GM12872 (cell line): Measurements from ENCODE around the gene UBE2V1.

Experiments
- TF ChIP-seq, protein P1 (sequence below): IDR thresholded peaks from 3 replicates; pipeline ENCODE4 v1.5.1; 2011; ENCODE audit warnings: low read depth, mild to moderate bottlenecking, low read length, moderate library complexity; ENCODE audit not compliant: insufficient read depth

UBE2V1 gene

GRCh38 chr20:50130356-50130723 lies 17.4 kb upstream of the UBE2V1 start:
- TF ChIP-seq, protein P1, sequence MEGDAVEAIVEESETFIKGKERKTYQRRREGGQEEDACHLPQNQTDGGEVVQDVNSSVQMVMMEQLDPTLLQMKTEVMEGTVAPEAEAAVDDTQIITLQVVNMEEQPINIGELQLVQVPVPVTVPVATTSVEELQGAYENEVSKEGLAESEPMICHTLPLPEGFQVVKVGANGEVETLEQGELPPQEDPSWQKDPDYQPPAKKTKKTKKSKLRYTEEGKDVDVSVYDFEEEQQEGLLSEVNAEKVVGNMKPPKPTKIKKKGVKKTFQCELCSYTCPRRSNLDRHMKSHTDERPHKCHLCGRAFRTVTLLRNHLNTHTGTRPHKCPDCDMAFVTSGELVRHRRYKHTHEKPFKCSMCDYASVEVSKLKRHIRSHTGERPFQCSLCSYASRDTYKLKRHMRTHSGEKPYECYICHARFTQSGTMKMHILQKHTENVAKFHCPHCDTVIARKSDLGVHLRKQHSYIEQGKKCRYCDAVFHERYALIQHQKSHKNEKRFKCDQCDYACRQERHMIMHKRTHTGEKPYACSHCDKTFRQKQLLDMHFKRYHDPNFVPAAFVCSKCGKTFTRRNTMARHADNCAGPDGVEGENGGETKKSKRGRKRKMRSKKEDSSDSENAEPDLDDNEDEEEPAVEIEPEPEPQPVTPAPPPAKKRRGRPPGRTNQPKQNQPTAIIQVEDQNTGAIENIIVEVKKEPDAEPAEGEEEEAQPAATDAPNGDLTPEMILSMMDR: no peak

DNA sequence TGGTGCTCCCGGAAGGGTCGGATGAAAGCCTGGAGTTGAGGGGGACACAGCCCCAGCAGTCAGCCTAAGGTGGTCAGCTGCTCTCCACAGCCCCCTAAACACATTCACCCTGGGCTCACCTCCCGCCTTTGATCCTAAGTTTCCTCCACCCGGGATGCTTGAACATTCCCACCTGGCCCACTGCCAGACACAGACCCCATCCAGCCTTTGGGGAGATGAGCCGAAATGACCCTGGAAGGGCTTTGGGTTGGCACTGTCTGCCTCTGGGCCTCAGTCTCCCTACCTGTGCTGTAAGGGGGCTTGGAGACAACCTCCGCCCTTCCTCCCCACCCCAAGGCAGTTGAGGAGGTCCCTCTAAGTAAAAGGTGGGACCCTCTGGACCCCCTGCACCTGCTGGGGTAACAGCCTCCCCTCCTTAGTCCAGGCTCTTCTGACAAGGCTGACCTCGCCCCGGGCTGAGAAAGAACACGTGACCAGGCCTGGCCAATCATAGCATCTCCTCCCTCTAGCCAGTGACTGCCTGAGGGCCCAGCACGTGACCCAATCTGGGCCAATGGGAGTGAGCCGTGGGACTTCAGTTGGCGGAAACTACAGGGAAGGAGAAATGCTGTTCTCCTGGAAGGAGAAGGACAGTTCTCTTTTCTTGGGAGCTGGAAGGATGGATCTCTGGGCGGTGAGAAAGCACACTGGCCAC lies 16.9 kb upstream of the UBE2V1 start:
- TF ChIP-seq, protein P1: no peak

DNA sequence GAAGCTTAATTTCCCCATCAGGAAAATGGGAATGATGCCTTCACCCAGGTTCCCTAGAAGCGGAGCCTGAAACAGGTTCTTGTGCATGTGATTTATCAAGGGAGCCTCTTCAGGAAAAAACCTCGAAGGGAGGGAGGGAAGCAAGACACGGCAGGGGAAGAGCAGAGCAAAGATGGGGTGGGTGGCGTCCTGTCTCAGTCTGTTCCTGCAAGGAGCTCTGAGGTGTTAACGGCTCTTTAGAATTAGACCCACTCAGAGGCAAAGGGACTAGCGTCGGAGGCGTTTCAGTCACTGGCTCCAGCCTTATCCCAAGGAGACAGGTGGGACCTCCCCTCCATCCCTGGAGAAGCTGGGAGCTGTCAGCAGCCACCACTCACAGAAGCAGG lies 15.6 kb upstream of the UBE2V1 start:
- TF ChIP-seq, protein P1: no peak

DNA sequence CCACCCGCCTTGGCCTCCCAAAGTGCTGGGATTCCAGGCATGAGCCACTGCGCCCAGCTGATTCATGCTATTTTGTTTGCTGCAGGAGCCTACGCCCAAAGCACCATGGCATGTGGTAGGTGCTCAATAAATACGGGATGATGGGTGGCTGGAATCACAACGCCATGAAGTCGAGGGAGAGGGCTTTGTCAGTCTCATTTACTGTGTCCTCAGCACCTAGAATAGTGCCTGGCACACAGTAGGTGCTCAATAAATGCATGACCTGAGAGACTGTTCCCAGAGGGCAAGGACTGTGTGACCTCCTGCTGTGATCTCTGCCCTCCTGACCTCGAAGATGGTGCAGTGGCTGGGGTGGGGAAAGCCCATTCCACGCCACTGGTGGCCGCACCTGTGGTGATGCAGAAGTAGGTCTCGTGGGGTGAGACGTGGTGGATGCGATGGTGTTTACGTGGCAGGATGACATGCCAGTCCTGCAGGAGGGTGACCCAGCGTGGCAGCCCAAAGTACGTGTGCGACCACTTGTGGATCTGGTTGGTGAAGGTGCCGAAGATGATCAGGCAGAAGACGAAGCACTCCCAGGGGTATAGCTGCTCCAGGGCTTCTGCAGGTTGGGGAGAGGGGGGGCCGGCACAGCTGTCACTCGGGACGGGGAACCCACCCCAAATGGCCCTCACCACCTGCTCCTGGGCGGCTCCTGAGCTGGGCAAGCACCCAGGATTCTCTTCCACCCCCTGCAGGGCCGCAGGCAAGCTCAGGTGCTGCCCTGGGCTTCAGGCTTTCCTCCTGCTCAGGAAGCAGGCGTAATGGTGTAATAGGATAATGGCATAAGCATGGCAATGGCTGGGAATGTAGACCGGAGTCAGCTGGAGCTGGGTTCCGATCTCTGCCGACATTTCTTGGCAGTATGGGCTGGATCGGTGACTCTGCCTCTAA lies 14.9 kb upstream of the UBE2V1 start:
- TF ChIP-seq, protein P1: no peak

DNA sequence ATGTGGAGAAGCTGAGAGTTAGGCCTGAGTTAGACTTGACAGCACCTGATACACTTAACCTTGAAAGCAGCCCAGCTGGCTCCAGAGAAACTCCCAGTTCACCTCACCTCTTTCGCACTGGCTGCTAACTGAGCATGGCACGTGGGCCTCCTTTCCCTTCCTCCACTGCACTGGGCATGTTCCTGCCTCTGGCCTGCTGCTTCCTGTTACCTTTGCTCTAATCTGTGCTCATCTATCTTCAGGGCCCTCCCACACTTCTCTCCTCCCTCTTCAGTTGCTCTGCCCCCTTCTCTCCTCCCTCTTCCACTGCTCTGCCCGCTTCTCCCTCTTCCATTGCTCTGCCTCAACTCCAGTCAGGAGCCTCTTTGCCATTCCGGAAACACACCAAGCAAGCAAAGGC lies 13.7 kb upstream of the UBE2V1 start:
- TF ChIP-seq, protein P1: no peak

- TF ChIP-seq, protein P1: no peak
These were observed 12.3 kb upstream of the UBE2V1 start for GRCh38 chr20:50125279-50125678.

- TF ChIP-seq, protein P1: no peak
These were observed 11.5 kb upstream of the UBE2V1 start for GRCh38 chr20:50124496-50124895.
